ENCODE measurements around the gene PFDN2.

DNA sequence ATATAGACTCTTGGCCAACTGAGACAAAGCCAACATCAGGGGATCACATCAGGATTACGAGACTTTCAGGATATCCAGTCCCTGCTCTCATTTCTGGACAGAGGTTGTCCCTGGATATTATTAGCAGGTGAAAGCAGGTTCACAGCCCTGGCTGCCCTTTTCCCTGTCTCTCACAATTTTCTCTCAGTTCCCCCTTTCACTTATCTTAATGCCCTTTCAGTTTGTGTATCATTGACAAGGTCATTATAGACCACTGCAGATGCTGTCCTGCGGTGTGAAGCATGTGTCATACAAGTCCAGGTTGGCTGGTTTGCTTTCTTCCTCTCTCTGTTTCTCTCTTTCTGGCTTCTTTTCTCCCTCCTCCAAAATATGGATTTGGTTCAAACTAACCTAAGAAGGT, 21.8 kb downstream of the PFDN2 start:
- TF ChIP-seq, protein P1, sequence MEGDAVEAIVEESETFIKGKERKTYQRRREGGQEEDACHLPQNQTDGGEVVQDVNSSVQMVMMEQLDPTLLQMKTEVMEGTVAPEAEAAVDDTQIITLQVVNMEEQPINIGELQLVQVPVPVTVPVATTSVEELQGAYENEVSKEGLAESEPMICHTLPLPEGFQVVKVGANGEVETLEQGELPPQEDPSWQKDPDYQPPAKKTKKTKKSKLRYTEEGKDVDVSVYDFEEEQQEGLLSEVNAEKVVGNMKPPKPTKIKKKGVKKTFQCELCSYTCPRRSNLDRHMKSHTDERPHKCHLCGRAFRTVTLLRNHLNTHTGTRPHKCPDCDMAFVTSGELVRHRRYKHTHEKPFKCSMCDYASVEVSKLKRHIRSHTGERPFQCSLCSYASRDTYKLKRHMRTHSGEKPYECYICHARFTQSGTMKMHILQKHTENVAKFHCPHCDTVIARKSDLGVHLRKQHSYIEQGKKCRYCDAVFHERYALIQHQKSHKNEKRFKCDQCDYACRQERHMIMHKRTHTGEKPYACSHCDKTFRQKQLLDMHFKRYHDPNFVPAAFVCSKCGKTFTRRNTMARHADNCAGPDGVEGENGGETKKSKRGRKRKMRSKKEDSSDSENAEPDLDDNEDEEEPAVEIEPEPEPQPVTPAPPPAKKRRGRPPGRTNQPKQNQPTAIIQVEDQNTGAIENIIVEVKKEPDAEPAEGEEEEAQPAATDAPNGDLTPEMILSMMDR (IDR thresholded peaks at IDR 0.05): no peak
- no peak for TF ChIP-seq POLR2A (IDR thresholded peaks at IDR 0.05)

Measured in thyroid gland (tissue), 4 donors.